NOMO-1 treated with dmso at 0.1 percent for 144 hours (cell line): Measurements from ENCODE around the gene ACACA.

Experiments used
- DNase-seq: peaks from one replicate; lab custom pipeline; 2025; ENCODE audit not compliant: unreplicated experiment; lab: John Stamatoyannopoulos, UW

ACACA gene

GRCh38 chr17:37294888-37295287 is 111.7 kb downstream of the ACACA start:
- no peak for DNase-seq

- DNase-seq = no peak
Measured at GRCh38 chr17:37293770-37294169, 112.9 kb downstream of the ACACA start.

GRCh38 chr17:37292429-37293139 is 114.1 kb downstream of the ACACA start:
- DNase-seq = peak; percentile 57

- no peak for DNase-seq
Measured at GRCh38 chr17:37291351-37291750, 115.3 kb downstream of the ACACA start.

- no peak for DNase-seq
Measured at GRCh38 chr17:37286430-37286829, 120.2 kb downstream of the ACACA start.

- DNase-seq = no peak
Measured at GRCh38 chr17:37284191-37284590, 122.4 kb downstream of the ACACA start.

- no peak for DNase-seq
Measured at GRCh38 chr17:37283414-37283961, 123.1 kb downstream of the ACACA start.

- no peak for DNase-seq
Measured at GRCh38 chr17:37280841-37281240, 125.8 kb downstream of the ACACA start.

GRCh38 chr17:37278247-37278894 is 128.3 kb downstream of the ACACA start:
- DNase-seq = no peak

- no peak for DNase-seq
Measured at GRCh38 chr17:37276475-37276874, 130.2 kb downstream of the ACACA start.

GRCh38 chr17:37274461-37274860 is 132.2 kb downstream of the ACACA start:
- DNase-seq = no peak

GRCh38 chr17:37273409-37274051 is 133.1 kb downstream of the ACACA start:
- peak; percentile 7 for DNase-seq

GRCh38 chr17:37265446-37266173 is 141.0 kb downstream of the ACACA start:
- no peak for DNase-seq

- no peak for DNase-seq
Measured at GRCh38 chr17:37261286-37261685, 145.3 kb downstream of the ACACA start.

GRCh38 chr17:37259030-37259735 is 147.5 kb downstream of the ACACA start:
- no peak for DNase-seq

- DNase-seq = no peak
Measured at GRCh38 chr17:37256627-37257026, 150.0 kb downstream of the ACACA start.

GRCh38 chr17:37255432-37255831 is 151.2 kb downstream of the ACACA start:
- no peak for DNase-seq

- no peak for DNase-seq
Measured at GRCh38 chr17:37247825-37248224, 158.8 kb downstream of the ACACA start.

GRCh38 chr17:37246085-37246484 is 160.6 kb downstream of the ACACA start:
- DNase-seq = no peak

- DNase-seq = no peak
Measured at GRCh38 chr17:37240381-37240780, 166.3 kb downstream of the ACACA start.
